C4-2B (cell line): ENCODE results near the gene DPP6.

Source experiments
- ZFX ChIP-seq: fragments of 450-650 bp; IDR thresholded peaks from 2 replicates; pipeline ENCODE4 v1.6.1; 2017
- TF ChIP-seq, protein P1 (sequence below): fragments of 450-650 bp; conservative IDR thresholded peaks from 2 replicates; pipeline ENCODE4 v1.5.1; 2017; ENCODE audit warnings: mild to moderate bottlenecking

DNA sequence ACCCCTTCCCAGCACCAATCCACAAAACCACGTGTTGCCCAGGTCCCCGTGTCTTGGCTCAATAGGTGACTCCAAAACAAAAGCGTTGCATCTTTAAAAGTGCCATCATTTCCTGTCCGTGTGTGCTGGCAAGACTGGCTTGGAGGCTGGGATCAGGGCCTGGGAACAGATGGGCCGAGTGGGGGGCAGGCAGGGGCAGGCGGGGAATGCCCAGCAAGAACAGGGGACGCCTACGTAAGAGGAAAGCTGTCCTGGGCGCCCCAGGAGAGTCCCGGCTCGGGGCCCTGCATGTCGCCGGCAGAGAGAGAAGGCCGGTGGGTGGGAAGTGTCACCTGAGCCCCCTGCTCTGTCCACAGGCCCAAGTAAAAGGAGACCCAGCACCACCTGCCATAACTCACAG is 864.2 kb downstream of the DPP6 start:
- TF ChIP-seq, protein P1, sequence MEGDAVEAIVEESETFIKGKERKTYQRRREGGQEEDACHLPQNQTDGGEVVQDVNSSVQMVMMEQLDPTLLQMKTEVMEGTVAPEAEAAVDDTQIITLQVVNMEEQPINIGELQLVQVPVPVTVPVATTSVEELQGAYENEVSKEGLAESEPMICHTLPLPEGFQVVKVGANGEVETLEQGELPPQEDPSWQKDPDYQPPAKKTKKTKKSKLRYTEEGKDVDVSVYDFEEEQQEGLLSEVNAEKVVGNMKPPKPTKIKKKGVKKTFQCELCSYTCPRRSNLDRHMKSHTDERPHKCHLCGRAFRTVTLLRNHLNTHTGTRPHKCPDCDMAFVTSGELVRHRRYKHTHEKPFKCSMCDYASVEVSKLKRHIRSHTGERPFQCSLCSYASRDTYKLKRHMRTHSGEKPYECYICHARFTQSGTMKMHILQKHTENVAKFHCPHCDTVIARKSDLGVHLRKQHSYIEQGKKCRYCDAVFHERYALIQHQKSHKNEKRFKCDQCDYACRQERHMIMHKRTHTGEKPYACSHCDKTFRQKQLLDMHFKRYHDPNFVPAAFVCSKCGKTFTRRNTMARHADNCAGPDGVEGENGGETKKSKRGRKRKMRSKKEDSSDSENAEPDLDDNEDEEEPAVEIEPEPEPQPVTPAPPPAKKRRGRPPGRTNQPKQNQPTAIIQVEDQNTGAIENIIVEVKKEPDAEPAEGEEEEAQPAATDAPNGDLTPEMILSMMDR = no peak
- no peak for TF ChIP-seq ZFX
